Panc1 (cell line): ENCODE data around the gene CD79A.

ENCODE experiments used
- CTCF ChIP-seq: fragments of 450-650 bp; IDR thresholded peaks from 2 replicates; pipeline ENCODE4 v1.5.1; 2017; ENCODE audit warnings: mild to moderate bottlenecking
- POLR2AphosphoS5 ChIP-seq: IDR thresholded peaks from 2 replicates; pipeline ENCODE4 v1.6.1; 2012; ENCODE audit warnings: mild to moderate bottlenecking, low read depth, low read length, moderate library complexity
- REST ChIP-seq, 2 experiments: IDR thresholded peaks; 2 replicates each; pipeline ENCODE4 v1.6.1; 2011 to 2012; ENCODE audit warnings: low read depth in 2 of 2, control low read depth in 1 of 2, low read length in 1 of 2, mild to moderate bottlenecking in 1 of 2, moderate library complexity in 1 of 2; ENCODE audit not compliant: insufficient read depth in 1 of 2
- SIN3A ChIP-seq: IDR thresholded peaks from 2 replicates; pipeline ENCODE4 v1.6.1; 2012; ENCODE audit warnings: low read depth, mild to moderate bottlenecking, low read length, moderate library complexity, borderline replicate concordance; ENCODE audit not compliant: insufficient read depth
- TCF7L2 ChIP-seq: IDR thresholded peaks from 2 replicates; pipeline ENCODE4 v1.6.1; 2011; ENCODE audit warnings: mild to moderate bottlenecking, low read depth, low read length, inconsistent platforms

GRCh38 chr19:41924151-41925145 is 47.4 kb downstream of the CD79A start:
- TF ChIP-seq CTCF (no peak), REST (IDR thresholded peaks at IDR 0.05; ENCODE audit: insufficient read depth in 1 of 2, low read depth in 2 of 2, low read length in 1 of 2) (no peak), TCF7L2 (no peak), POLR2AphosphoS5 (no peak), SIN3A (no peak)
